Activated CD4-positive, alpha-beta T cell treated with anti-CD3 and anti-CD28 coated beads for 1 hour (primary cell): ENCODE measurements around the gene ROPN1L.
"Not testable (repeated sequence)": the region's sequence is repeated elsewhere in the genome, so short reads cannot be mapped to it uniquely, and the experiment has no call there.

ENCODE experiments used
- DNase-seq: peaks from one replicate; pipeline ENCODE4 v3.0.0-alpha.2; 2020

ROPN1L gene

DNA sequence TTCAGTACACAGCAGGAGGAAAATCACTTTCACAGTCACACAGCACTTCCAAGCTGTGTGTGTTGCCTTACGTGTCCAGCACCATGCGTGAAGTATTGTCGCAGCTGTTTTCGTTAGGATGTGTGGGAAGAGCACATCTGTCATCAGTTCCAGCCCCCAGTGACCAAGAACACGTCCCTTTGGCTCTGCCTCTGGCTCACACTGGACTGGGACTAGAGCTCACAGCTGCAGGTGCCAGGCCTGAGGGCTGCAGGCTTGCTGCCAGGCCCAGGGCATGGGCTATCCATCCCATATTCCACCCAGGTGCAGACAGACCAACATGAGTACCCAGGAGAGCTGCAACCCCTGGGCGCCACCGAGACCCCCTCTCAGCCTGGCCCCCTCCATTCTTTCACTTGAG lies 61.6 kb downstream of the ROPN1L start:
- no peak for DNase-seq

DNA sequence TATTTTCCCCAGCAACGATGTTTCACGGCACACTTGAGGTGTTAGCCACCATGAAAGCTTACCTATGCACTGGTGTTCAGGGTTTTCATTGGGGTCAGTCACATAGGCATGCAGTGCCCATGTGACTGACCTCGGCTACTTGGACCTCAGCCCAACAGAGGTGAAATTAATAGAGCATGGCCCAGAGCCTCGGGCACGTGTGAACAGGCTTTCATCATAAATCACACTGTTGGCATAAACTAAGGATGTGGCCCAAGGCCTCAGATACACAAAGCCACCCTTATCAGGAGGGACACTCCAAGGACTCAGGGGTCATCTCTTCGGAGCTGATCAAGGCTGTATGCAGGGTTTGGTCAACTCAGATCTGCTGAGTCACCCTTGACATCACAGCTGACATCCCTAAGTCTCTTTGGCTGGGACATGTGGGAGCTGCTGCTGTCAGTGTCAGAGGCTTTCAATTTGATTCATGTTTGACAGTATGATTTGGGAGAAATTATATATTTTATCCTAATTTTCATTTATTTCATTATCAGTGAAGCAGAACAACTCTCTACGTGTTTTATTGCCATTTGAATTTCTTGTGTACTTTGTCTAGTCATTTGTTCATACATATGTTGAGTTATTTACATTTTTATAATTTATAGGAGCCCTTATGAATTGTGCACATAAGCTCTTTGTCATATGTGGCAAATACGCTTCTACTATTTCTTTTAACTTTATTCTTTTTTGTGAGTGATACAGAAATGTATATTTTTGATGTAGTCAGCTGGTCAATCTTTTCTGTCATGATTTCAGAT lies 62.5 kb downstream of the ROPN1L start:
- DNase-seq, result no peak

DNA sequence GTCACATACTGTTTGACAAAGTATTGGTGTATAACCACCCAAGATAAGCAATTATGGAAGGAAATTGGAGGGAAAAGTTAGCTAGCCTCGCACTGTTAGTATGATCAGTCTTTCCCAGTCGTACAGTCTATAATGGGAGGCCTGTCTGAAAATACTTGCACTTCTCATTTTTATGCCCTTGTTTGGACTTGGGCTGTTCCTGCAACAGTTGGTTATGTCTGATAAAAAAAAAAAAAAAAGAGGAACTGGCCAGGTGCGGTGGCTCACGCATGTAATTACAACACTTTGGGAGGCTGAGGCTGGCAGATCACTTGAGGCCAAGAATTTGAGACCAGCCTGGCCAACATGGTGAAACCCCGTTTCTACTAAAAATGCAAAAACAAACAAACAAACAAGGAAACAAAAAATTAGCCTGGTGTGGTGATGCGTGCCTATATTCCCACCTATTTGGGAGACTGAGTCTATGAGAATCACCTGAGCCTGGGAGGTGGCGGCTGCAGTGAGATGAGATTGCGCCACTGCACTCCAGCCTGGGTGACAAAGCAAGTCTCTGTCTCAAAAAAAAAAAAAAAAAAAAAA lies 63.9 kb downstream of the ROPN1L start:
- DNase-seq, result no peak

DNA sequence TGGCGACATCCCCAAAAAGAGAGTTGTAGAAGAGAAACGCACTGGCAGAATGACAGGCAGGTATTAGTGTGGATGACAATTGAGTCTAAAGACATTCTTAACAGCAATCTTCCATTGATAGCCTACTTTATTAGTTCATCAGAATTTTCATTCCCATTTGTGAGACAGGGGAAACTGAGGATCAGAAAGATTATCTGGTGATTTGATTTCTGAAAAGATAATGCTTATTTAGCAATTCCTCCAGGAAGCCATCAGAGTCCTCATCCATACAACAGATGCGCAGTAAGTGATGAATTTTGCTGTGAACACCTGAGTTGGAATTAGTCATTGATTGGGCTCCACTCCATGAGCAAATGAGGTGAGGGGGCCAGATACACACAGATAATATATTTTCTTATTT lies 64.9 kb downstream of the ROPN1L start:
- no peak for DNase-seq

DNA sequence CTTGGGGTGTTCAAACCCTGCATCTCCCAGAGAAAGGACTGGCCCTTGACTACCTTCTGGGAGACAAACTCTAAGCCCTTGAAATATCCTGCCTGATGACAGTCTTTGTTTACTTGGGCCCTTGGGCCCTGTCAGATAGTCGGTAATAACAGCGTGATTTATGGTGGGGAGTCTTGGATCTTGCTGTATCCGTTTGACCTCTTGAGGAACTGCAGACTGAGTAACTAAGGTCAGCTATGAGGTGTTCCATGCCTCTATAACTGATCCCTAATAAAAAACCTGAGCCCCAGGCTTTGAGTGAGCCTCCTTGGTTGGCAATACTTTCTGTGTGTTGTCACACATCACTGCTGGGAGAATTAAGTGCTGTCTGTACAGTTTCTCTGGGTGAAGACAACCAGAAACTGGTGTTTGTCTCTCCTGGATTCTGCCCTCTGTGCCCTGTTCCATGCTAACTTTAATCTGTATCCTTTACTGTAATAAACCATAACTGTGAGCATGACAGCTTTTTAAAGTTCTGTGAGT lies 66.0 kb downstream of the ROPN1L start:
- no peak for DNase-seq

DNA sequence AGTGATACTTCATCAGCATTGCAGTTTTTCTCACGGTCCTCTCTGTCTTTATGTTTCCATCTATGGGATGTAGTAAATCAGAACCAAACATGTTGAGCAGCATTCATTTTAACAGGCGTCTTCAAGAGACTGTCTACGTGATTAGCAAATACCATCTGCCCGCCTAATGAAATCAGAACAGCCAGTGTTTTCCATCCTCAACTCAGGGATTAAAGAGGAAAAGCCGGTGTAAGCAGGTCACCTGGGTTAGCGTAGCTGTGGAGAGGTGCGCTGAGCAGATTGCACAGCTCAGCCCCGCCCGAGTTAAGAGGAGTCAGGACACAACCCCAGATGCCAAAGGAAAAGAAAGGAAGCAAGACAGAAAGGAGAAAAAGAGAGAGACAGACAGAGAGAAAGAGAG lies 67.9 kb downstream of the ROPN1L start:
- DNase-seq, result no peak

DNA sequence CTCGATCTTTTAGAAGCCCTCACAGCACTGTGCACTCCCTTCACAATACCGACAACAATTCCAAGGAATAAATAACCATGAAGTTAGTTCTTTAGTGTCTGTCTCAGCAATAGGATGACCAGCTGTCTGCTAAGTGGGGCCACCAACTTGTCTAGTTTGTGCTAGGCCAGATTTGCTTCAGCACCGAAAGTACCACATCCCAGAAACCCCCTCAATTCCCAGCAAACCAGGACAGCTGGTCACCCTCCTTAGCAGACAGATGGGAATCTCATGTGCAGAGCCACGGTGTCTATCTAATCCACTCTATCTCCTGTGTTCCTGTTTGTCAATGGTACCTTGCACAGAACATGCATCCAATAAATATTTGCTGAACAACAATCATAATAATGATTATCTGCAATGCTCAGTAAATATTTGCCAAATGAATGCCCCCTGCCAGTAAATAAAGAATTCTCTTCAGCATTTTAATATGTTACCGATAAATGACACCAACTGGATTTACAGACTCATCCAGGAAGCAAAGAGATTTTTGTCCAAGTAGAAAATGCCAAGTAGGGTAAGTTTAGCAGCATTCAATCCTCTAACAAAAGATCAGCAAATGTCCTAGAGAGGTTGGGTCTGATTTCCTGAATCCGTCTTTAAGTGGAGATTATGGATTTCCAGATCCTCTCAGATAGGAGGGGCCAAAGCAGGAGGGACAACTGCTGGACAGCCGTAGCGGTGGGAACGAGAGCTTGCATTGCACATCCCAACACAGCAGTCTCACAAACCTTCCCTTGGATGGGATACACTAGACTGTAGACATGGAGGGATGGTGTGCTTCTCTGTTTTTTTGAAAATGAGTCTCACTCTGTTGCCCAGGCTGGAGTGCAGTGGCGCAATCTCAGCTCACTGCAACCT lies 70.3 kb downstream of the ROPN1L start:
- DNase-seq, result no peak

DNA sequence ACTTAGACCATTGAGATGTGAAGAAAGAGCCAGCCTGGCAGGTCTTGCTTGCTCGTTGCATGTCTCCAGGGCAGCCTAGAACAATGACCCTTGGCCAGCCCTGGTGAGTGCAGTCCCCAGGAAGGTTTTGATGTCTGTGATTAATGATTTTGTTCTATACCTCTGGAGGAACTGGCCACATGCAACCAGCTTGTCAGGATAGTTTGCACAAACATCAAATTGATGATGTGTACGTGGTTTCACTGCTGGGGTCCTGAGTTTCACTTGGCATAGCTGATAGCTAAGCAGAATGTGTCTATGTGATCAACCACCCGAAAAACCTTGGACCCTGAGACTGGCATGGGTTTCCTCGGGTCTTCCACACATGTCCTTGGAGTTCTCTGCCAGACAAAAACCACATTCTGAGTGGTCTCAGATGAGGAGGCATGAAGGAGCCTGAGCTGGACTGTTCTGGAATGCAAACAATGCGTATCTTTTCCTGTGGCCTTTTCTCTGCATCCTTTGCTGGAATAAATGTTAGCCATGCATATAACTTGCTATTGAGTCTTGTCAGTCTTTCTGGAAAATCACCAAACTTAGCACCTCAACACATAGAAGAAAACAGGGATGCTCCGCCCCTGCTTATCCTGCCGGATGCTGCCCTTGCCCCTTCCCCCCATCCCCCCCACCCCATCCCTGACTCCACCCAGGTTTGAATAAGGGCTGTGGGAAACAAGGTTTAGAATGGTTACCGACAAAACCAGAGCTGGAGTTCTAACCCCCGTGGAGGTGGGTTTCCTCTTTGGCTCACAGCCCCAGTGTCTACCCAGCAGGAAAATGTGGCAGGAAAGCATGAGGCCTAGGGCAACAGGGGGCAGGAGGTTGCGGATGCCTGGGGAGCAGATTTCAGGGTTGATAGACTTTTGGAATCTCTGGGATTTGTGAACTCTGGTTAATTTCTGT lies 72.1 kb downstream of the ROPN1L start:
- no peak for DNase-seq

DNA sequence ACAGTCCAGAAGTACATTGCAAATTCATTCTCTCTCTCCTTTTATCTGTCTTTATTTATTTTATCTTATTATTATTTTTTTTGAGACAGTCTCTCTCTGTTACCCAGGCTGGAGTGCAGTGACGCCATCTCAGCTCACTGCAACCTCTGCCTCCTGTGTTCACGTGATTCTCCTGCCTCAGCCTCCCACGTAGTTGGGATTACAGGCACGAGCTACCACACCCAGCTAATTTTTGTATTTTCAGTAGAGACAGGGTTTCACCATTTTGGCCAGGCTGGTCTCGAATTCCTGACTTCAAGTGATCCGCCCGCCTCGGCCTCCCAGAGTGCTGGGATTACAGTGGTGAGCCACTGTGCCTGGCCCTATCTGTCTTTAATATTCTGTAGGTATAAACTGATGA lies 72.9 kb downstream of the ROPN1L start:
- not testable (repeated sequence) for DNase-seq
